ENCODE data around the gene PCCA. TPM values are rescaled to one million over a fixed set of nuclear protein-coding genes. Genes with fewer than 3 reads are reported as not detected.

Gene PCCA
- total RNA-seq, 1 donor from 2014 or later, result 33.3 TPM

DNA sequence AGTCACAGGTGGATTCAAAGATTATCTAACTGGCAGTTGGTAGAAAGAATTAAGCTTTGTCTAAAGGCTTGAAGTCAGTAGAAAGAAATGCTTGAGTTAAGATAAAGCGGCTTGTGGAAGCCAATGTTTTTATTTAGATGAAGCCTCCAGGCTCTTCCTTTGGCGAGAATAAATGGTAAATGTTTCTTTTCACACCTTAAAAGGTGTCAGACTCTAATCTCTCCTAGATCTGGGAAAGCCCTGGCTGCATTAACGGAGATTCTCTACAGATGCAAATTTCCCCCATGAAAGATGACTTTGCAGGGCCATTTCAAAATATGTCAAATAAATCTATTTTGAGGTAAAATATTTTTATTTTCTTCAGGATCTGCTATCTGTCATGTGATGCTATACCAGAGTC lies 37.8 kb upstream of the PCCA start:
- H3K27ac Mint-ChIP-seq (ENCODE audit: unreplicated experiment), result no peak overlapping the region
- no peak for DNase-seq (ENCODE audit: low spot score)

GRCh38 chr13:100059827-100060226 lies 29.1 kb upstream of the PCCA start:
- TF ChIP-seq CTCF (IDR thresholded peaks at IDR 0.05; ENCODE audit: unreplicated experiment), result no peak
- peaks cover 21% of the 10 kb centered on the region for H3K4me1 Mint-ChIP-seq (ENCODE audit: unreplicated experiment)

More for the DNA sequence above, 37.8 kb upstream of the PCCA start:
- Mint-ChIP-seq H3K36me3 (ENCODE audit: low read depth, unreplicated experiment) (no peaks in the 10 kb centered on the region), H3K4me3 (ENCODE audit: unreplicated experiment) (no peak overlapping the region), H3K27me3 (ENCODE audit: unreplicated experiment) (no peaks in the 10 kb centered on the region), H3K9me3 (ENCODE audit: unreplicated experiment) (no peaks in the 10 kb centered on the region), H3K4me1 (ENCODE audit: unreplicated experiment) (no peaks in the 10 kb centered on the region)
- TF ChIP-seq CTCF (IDR thresholded peaks at IDR 0.05; ENCODE audit: unreplicated experiment), result no peak

GRCh38 chr13:100063333-100063732 lies 25.6 kb upstream of the PCCA start:
- H3K4me1 Mint-ChIP-seq (ENCODE audit: unreplicated experiment), result peaks cover 24% of the 10 kb centered on the region
- no peak for TF ChIP-seq CTCF (IDR thresholded peaks at IDR 0.05; ENCODE audit: unreplicated experiment)
- H3K36me3 Mint-ChIP-seq (ENCODE audit: low read depth, unreplicated experiment), result peaks cover 12% of the 10 kb centered on the region
- peaks cover 11% of the 10 kb centered on the region for H3K27me3 Mint-ChIP-seq (ENCODE audit: unreplicated experiment)
- peak overlapping the region; percentile 79 for H3K27ac Mint-ChIP-seq (ENCODE audit: unreplicated experiment)
- no peak for DNase-seq (ENCODE audit: low spot score)
- H3K4me3 Mint-ChIP-seq (ENCODE audit: unreplicated experiment), result no peak overlapping the region
- peaks cover 10% of the 10 kb centered on the region for H3K9me3 Mint-ChIP-seq (ENCODE audit: unreplicated experiment)

More at GRCh38 chr13:100059827-100060226, 29.1 kb upstream of the PCCA start:
- Mint-ChIP-seq H3K4me3 (ENCODE audit: unreplicated experiment) (no peak overlapping the region), H3K36me3 (ENCODE audit: low read depth, unreplicated experiment) (peaks cover 15% of the 10 kb centered on the region), H3K9me3 (ENCODE audit: unreplicated experiment) (peaks cover 13% of the 10 kb centered on the region), H3K27ac (ENCODE audit: unreplicated experiment) (no peak overlapping the region), H3K27me3 (ENCODE audit: unreplicated experiment) (peaks cover 14% of the 10 kb centered on the region)
- no peak for DNase-seq (ENCODE audit: low spot score)

GRCh38 chr13:100063906-100064305 lies 25.0 kb upstream of the PCCA start:
- peaks cover 5% of the 10 kb centered on the region for H3K9me3 Mint-ChIP-seq (ENCODE audit: unreplicated experiment)

More at GRCh38 chr13:100063906-100064305, 25.0 kb upstream of the PCCA start:
- no peak for TF ChIP-seq CTCF (IDR thresholded peaks at IDR 0.05; ENCODE audit: unreplicated experiment)
- H3K27ac Mint-ChIP-seq (ENCODE audit: unreplicated experiment), result peak overlapping the region; percentile 79
- peaks cover 7% of the 10 kb centered on the region for H3K36me3 Mint-ChIP-seq (ENCODE audit: low read depth, unreplicated experiment)
- DNase-seq (ENCODE audit: low spot score), result no peak
- H3K4me3 Mint-ChIP-seq (ENCODE audit: unreplicated experiment), result no peak overlapping the region
- peaks cover 27% of the 10 kb centered on the region for H3K4me1 Mint-ChIP-seq (ENCODE audit: unreplicated experiment)
- H3K27me3 Mint-ChIP-seq (ENCODE audit: unreplicated experiment), result peaks cover 6% of the 10 kb centered on the region

Data from endothelial cell (in vitro differentiated cells).